MM.1S (cell line): ENCODE measurements around the gene GFPT1.

ENCODE experiments used
- DNase-seq: peaks from one replicate; pipeline ENCODE4 v3.0.0-alpha.2; 2015
- H2AFZ ChIP-seq: fragments of 300-600 bp; sonication (generic); 2 replicates; pipeline ENCODE4 v1.6.0; 2016; ENCODE audit warnings: antibody characterized with exemption, low read length
- H3F3A ChIP-seq: fragments of 300-600 bp; sonication (generic); 2 replicates; pipeline ENCODE4 v1.6.1; 2016; ENCODE audit warnings: mild to moderate bottlenecking, antibody characterized with exemption, low read length, moderate library complexity, mixed read lengths; ENCODE audit not compliant: insufficient read depth
- H3K27ac ChIP-seq: fragments of 300-600 bp; sonication (generic); 2 replicates; pipeline ENCODE4 v1.5.1; 2016; ENCODE audit warnings: mild to moderate bottlenecking, low read length
- H3K27me3 ChIP-seq: fragments of 300-600 bp; sonication (generic); replicated peaks from 2 replicates; pipeline ENCODE4 v1.6.0; 2016; ENCODE audit warnings: low read length; ENCODE audit not compliant: insufficient read depth
- H3K36me3 ChIP-seq: fragments of 300-600 bp; sonication (generic); replicated peaks from 2 replicates; pipeline ENCODE4 v1.6.1; 2016; ENCODE audit warnings: mild to moderate bottlenecking, low read length, mixed read lengths; ENCODE audit not compliant: insufficient read depth
- H3K4me1 ChIP-seq: fragments of 300-600 bp; sonication (generic); 2 replicates; pipeline ENCODE4 v1.6.1; 2016; ENCODE audit warnings: low read length, mixed read lengths
- H3K4me2 ChIP-seq: fragments of 300-600 bp; sonication (generic); 2 replicates; pipeline ENCODE4 v1.6.0; 2016; ENCODE audit warnings: low read depth, low read length
- H3K4me3 ChIP-seq: fragments of 300-600 bp; sonication (generic); 2 replicates; pipeline ENCODE4 v1.5.1; 2016; ENCODE audit warnings: low read length, mixed read lengths
- H3K79me2 ChIP-seq: fragments of 300-600 bp; sonication (generic); 2 replicates; pipeline ENCODE4 v1.6.1; 2016; ENCODE audit warnings: mixed run types, low read length, mixed read lengths
- H3K9ac ChIP-seq: fragments of 300-600 bp; sonication (generic); 2 replicates; pipeline ENCODE4 v1.6.1; 2016; ENCODE audit warnings: low read length, mixed read lengths
- H3K9me2 ChIP-seq: fragments of 300-600 bp; sonication (generic); replicated peaks from 2 replicates; pipeline ENCODE4 v1.6.1; 2016; ENCODE audit warnings: mild to moderate bottlenecking, low read length, mixed read lengths; ENCODE audit not compliant: insufficient read depth
- H3K9me3 ChIP-seq: fragments of 300-600 bp; sonication (generic); replicated peaks from 2 replicates; pipeline ENCODE4 v1.6.1; 2016; ENCODE audit warnings: mild to moderate bottlenecking, low read length, mixed read lengths; ENCODE audit not compliant: insufficient read depth
- H4K20me1 ChIP-seq: fragments of 300-600 bp; sonication (generic); 2 replicates; pipeline ENCODE4 v1.6.1; 2016; ENCODE audit warnings: mild to moderate bottlenecking, low read length, moderate library complexity, mixed read lengths; ENCODE audit not compliant: insufficient read depth
- EZH2 ChIP-seq: fragments of 300-600 bp; sonication (generic); optimal IDR thresholded peaks from 2 replicates; pipeline ENCODE3; 2017; ENCODE audit warnings: low read depth, mild to moderate bottlenecking, antibody characterized with exemption, low read length, mixed read lengths
- EZH2phosphoT487 ChIP-seq: fragments of 300-600 bp; sonication (generic); IDR thresholded peaks from 2 replicates; pipeline ENCODE4 v1.6.1; 2018; ENCODE audit warnings: antibody characterized with exemption, low read length
- TF ChIP-seq, protein P1 (sequence below): fragments of 300-600 bp; sonication (generic); IDR thresholded peaks from 2 replicates; pipeline ENCODE4 v1.5.1; 2016; ENCODE audit warnings: antibody characterized with exemption, low read length, mixed read lengths

The GFPT1 gene

DNA sequence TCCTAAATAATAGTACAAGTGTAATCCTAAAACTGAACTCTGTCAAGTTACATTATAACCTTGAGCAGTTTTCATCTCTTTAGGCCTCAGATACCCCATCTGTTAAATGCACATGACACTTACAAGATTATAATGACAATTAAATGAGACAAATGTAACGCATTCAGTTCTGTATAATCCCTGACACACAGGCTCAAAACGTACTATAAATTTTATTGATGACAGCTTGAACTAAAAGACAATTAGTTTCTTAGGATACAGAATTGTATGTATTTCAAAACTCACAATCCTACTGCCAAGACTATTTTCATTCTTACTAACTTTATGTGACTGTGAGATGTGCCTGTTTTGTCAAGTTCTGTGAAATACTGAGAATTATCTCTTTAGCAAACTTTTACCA lies 56.2 kb downstream of the GFPT1 start:
- Histone ChIP-seq H3F3A (no peaks in the 10 kb centered on the region), H3K4me2 (no peak overlapping the region), H2AFZ (no peak overlapping the region), H4K20me1 (no peaks in the 10 kb centered on the region), H3K79me2 (no peaks in the 10 kb centered on the region), H3K9ac (no peak overlapping the region), H3K4me1 (no peaks in the 10 kb centered on the region), H3K9me3 (no peaks in the 10 kb centered on the region), H3K27ac (no peak overlapping the region), H3K36me3 (peaks cover 7% of the 10 kb centered on the region), H3K27me3 (no peaks in the 10 kb centered on the region; the same call in 1 of the 2 replicates), H3K9me2 (no peaks in the 10 kb centered on the region), H3K4me3 (no peak overlapping the region)
- no peak for DNase-seq
- TF ChIP-seq EZH2phosphoT487 (no peak), EZH2 (no peak)
- TF ChIP-seq, protein P1, sequence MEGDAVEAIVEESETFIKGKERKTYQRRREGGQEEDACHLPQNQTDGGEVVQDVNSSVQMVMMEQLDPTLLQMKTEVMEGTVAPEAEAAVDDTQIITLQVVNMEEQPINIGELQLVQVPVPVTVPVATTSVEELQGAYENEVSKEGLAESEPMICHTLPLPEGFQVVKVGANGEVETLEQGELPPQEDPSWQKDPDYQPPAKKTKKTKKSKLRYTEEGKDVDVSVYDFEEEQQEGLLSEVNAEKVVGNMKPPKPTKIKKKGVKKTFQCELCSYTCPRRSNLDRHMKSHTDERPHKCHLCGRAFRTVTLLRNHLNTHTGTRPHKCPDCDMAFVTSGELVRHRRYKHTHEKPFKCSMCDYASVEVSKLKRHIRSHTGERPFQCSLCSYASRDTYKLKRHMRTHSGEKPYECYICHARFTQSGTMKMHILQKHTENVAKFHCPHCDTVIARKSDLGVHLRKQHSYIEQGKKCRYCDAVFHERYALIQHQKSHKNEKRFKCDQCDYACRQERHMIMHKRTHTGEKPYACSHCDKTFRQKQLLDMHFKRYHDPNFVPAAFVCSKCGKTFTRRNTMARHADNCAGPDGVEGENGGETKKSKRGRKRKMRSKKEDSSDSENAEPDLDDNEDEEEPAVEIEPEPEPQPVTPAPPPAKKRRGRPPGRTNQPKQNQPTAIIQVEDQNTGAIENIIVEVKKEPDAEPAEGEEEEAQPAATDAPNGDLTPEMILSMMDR, result no peak

DNA sequence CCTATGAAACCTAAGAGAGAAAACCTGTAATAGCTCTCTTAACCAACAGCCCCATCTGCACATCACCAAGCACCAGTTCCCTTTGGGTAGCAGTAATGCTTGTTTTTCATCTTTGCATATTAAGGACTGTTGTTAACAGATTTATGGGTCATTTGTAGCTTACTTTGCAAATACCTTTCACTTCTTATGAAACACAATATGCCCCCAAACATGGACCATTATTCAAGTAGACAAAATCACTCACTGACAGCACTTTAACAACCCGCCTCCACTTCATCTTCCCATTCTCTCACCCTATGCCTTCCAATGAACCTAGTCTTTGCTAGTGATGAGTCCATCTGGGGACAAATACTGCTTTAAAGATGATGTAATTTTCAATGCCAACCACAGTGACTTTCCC lies 64.4 kb downstream of the GFPT1 start:
- no peak for DNase-seq
- Histone ChIP-seq H3K4me2 (no peak overlapping the region), H3K27ac (no peak overlapping the region), H3K36me3 (peaks cover 4% of the 10 kb centered on the region; the same call in 1 of the 2 replicates), H3K27me3 (no peaks in the 10 kb centered on the region; the same call in 1 of the 2 replicates), H3K4me3 (no peak overlapping the region), H3F3A (no peaks in the 10 kb centered on the region), H3K9me2 (no peaks in the 10 kb centered on the region), H2AFZ (no peak overlapping the region), H4K20me1 (no peaks in the 10 kb centered on the region), H3K9ac (no peak overlapping the region), H3K4me1 (no peaks in the 10 kb centered on the region), H3K79me2 (no peaks in the 10 kb centered on the region), H3K9me3 (no peaks in the 10 kb centered on the region)
- TF ChIP-seq, protein P1, result no peak
- TF ChIP-seq EZH2phosphoT487, result no peak
- no peak for TF ChIP-seq EZH2

DNA sequence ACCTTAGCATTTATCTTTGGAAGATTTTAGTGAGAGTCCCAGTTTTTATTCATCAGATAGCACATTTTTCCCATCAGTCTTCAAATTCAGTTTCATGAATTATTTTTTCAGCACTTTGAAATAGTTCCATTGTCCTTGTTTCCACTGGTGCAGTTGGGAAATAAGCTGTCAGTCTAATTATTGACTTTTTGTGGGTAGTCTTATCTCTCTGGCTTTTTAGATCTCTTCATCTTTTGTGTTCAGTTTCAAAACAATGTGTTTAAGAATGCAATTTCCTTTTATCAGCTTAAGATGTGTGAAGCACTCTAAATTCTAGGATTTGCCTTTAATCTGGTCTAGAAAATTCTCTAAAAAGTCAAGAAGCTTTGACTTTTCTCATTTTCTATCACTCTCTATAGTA lies 70.5 kb downstream of the GFPT1 start:
- TF ChIP-seq, protein P1, result no peak
- TF ChIP-seq EZH2phosphoT487 (no peak), EZH2 (no peak)
- Histone ChIP-seq H3K4me3 (no peak overlapping the region), H3F3A (no peaks in the 10 kb centered on the region)

More for the DNA sequence above, 70.5 kb downstream of the GFPT1 start:
- Histone ChIP-seq H3K4me2 (no peak overlapping the region), H2AFZ (no peak overlapping the region), H3K27ac (no peak overlapping the region), H4K20me1 (no peaks in the 10 kb centered on the region), H3K4me1 (no peaks in the 10 kb centered on the region), H3K79me2 (no peaks in the 10 kb centered on the region), H3K9ac (no peak overlapping the region), H3K27me3 (no peaks in the 10 kb centered on the region), H3K36me3 (no peaks in the 10 kb centered on the region), H3K9me3 (no peaks in the 10 kb centered on the region), H3K9me2 (no peaks in the 10 kb centered on the region)
- no peak for DNase-seq
